NCI-H226 (cell line): Measurements from ENCODE around the gene EML3.
"Not testable (repeated sequence)": the region's sequence is repeated elsewhere in the genome, so short reads cannot be mapped to it uniquely, and the experiment has no call there.

ENCODE experiments used
- DNase-seq: peaks from one replicate; pipeline ENCODE4 v3.0.0-alpha.2; 2015

EML3 gene

DNA sequence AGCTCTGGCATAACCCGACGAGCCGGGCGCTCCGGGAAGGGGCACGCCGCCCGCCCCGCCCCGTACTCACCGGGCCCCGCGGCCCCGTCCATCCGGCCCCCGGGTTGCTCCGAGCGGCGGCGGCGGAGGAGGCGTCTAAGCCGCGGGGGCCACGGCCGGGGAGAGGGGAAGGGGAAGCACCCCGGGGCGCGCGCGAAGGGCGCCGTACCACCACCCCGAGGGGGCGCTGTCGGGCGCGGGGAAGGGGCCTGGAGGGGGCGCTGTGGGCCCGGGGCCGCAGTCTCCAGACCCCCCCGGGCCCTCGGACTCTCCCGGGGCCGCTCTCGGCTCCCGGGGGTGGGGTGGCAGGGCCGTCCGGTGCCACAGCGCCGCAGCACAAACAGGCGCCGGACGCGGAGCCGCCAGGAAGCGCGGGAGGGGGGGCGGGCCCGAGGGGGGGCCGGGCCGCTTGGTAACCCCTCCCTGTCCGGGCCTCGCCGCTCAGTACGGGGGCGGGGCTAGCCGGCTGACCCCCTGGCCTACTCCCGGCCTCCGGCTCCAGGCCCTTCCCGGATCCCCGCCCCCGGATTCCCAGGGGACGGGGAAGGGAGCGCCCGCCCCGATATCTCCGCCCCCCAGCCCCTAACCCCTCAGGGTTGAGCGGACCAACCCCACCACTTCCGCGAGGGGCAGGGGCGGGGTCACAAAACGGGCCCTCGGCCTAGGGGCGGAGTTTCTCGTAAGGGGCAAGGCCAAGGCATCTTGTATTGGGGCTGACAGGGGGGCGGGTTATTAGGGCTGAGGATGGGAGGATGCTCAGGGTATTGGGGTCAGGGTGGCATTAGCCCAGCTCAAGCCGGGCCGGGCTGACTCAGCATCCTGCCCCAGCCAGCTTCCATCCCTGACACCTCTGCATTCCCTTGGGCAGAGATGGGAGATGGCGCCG lies at the start of gene EML3, which contains the start of gene ROM1:
Gene EML3, minus strand, starts transcription at position 410 of the 925 bp plus-strand sequence. Its CDS starts 318 bp downstream, at position 92.
Gene ROM1, plus strand, starts transcription at position 892 of the 925 bp plus-strand sequence. Its CDS starts 25 bp downstream, at position 917.
- peak; percentile 89 for DNase-seq

DNA sequence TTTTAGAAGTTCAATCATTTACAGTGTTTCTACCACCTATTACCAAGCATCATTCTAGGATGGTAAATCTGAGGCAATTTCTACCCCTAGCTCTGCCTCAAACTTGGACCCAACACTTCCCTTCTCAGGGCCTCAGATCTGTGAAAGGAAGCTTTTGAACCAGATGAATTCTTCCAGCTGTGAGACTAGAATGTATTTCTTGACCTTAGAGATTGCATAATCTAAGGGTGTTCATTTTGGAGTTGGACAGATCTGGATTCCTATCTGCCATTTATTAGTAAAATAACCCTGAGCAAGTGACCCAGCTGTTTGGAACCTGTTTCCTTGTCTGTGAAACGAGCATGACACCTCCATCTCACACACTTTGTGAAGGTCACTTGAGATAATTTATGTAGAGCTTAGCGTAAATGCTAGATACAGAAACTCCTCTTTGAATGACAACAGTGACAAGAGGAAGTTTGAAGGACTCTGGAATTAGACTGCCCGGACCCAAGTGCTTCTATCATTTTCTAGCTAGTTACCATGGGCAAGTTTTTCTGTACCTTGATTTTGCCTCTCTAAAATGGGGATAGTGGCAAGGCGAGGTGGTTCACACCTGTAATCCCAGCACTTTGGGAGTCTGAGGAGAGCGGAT lies 44.3 kb upstream of the EML3 start:
- DNase-seq: no peak

DNA sequence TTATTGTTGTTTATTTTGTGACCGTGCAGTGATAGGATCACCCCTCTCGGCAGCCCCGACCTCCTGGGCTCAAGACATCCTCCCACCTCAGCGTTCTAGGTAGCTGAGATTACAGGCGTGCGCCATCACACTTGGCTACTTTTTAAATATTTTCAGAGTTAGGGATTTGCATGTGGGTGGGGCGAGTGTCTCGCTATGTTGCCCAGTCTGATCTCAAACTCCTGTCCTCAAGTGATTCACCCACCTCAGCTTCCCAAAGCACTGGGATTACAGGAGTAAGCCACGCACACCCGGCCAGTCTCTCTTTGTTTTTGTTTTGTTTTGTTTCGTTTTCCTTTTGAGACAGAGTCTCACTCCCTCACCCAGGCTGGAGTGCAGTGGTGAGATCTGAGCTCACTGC lies 41.7 kb upstream of the EML3 start:
- DNase-seq: no peak

DNA sequence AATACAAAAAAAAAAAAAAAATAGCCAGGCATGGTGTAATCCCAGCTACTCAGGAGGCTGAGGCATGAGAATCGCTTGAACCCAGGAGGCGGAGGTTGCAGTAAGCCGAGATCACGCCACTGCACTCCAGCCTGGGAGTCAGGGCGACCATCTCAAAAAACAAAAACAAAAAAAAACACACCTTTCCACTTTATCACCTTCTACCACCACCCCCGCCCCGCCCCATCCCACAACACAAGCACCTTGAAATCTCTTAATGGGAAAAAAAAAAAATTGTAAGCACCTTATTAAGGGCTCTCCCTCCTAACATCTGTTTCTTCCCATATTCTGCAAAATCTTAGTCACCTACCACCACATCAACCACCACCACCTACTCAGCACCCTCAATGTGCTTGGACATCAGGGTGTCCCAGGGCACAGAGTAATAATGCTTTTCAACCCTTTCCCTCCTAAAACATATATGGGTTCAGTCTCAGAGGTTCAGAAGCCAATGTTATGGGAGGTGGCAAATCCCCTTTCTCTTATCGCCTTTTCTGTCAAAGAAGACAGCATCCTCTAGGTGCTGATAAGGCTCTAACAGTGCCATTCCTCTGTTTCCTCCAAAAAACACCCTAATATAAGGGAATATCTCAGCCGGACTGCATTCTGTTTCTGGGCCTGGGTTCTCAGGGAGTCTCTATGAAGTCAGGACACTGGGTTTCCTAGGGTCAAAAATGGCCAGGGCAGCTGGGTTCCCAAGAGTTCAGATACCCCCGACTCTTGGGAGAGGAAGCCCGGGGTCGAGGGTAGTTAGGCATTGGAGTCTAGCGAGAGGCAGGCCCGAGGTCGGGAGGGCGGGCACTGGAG lies 39.8 kb upstream of the EML3 start:
- no peak for DNase-seq

GRCh38 chr11:62650283-62650682 lies 37.7 kb upstream of the EML3 start:
- not testable (repeated sequence) for DNase-seq

DNA sequence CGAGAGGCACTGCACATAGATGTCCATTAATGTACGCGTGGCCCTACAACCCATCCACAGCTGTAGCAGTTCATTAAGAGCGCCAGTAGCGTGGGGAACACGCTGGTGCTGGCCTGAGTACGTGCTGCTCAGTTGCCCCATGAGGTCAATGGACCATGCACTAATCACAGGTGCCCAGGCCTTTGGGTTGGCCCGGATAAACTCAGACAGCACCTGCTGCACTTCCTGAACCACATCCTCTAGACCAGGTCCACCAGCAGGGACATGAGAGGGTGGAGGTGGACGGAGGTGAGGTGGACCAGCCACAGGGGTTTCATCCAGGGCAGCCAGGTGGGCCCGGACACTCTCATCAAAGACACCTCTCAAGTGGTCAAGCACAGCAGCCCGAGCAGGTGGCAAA lies 36.9 kb upstream of the EML3 start:
- no peak for DNase-seq

DNA sequence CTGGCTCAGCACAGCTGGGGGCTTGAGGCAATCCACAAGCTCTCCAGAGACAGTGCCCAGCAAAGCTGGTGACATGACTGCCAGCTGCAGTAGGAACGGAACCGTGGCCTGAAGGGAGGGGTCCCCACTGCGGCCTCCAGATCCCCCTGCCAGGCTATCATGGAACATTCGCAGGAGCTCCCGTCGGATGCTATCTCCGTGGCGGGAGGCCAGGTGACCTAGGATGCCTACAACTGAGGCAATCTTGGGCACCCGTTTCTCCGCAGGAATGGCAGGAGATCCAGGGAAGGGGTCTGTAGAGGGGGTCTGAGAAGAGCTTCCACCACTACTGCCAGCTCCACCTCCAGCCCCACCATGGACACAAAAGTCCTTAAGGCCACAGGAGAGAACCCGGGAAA lies 36.4 kb upstream of the EML3 start:
- DNase-seq: no peak

DNA sequence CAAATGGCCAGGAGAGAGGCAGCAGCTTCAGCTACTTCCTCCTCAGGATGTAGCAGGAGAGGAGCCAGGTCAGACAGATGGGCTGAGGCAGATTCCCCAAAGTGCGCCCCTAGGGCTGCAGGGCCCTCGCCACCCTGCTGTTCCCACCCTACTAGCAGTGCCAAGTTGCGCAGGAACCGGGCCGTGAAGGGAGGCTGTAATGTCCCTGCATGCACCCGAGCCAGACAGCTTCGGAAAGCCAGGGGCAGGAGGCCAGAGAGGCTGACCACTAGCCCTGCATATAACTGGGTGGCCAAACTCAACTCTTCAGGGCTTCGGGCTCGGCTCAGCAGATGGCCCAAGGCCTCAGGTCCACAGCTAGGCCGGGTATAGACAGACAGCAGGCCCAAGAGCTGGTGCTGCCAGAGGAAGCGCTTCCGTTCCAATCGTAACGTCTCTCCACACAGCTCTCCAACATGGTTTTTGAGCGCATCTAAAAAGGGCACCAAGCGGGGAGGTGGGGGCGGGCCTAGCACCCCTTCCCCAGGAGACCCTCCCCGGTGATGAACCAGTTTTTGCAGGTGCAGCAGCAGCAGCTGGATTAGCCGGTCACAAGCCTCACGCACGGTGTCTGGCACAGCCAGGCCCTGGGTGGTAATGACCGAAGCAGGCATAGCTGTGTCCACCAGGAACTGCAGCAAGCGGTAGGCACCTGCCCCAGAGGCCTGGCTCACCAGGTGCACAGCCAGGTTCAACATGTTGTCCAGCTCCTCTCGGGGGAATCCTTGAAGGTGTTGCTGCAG lies 35.8 kb upstream of the EML3 start:
- DNase-seq: no peak

GRCh38 chr11:62647609-62648005 lies 35.0 kb upstream of the EML3 start:
- DNase-seq: no peak

DNA sequence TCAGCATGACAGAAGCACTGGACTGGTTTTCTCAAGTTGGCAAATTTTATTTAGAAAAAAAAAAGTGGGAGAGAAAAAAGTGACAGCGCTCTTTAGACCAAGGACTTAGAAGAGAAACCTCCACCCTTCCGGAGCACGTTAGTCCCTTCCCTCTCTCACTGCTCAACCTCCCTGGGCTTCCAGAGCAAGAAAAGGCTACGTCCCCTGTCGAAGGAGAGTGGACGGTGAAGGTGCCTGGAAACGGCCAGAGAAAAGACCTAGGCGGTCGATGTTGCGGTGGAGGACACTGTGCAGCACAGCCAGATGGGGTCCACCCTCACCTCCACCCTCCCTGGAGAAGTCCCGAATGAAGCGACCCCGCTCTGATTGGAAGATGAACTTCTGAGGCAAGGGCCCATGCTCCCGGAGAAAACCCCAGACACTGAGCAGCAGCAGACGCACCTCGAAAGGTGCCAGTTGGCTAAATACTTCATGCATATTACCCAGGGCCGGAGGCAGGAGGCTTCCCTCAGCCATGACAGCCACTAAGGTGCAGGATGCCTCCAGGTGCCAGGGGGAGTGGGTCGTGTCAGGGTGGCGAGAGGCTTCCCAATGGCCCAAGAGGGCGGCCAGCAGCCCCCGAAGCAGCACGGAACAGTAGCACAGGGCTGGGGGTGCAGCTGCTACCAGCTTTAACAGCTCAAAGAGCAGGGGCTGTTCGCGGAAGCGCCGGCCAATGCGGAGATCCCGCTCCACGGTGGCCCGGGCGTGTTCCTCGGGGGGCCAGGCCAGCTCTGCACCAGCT lies 34.4 kb upstream of the EML3 start:
- no peak for DNase-seq

DNA sequence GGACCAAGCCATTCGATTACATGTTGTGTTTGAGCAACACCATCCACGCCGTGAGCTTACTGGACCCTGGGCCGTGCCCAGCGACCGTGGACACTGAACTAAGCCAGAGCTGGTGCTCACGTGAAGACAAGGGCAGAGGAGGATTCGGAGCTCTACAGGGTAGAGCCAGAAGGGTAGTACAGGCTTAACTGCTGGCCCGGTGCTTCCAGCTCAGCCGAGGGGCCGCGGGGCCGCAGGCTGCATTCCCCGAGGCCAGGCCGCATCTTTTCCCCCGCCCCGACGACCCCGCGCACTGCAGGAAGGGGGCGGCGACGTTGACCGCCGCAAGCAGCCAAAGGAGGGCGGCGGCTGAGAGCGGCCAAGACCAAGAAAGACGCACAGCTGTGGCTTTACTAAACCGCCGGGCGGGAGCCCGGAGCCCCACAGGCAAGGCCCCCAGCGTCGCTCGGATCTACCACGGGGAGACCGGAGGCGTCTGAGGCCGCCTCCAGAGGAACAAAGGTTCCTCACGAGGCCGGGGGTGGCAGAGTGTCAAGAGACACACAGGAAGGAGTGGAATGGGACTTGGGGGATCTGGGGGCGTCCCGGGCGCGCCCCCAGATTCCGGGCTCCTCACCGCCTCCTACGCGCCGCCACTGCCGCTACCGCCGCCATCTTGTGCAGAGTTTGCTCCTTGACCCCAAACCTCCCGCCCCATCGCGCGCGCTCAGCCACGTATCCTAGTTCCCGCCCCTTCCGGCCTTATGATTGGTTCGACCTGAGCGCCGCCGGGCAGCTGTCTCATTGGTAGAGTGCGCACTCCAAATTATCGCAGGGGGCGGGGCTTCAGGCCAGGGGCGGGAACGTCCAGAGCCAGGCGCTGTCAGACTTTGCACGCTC lies 33.6 kb upstream of the EML3 start, which contains the start of gene GANAB:
Gene GANAB, minus strand, starts transcription at position 668 of the 879 bp plus-strand sequence. Its CDS starts 14 bp downstream, at position 654.
- peak; percentile 98 for DNase-seq

DNA sequence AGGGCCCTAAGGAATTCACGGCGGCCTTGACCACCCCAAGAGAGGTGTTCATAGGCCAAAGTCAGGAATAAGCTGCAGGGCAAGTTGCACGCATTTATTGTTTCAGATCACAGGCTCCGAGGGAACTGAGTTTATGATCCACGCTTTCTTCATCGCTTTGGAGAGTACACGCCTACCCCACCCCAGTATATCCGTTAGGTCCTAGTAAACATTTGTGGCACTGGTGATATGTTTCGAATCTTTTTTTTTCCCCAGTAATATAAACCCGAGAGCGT lies 33.0 kb upstream of the EML3 start:
- no peak for DNase-seq

DNA sequence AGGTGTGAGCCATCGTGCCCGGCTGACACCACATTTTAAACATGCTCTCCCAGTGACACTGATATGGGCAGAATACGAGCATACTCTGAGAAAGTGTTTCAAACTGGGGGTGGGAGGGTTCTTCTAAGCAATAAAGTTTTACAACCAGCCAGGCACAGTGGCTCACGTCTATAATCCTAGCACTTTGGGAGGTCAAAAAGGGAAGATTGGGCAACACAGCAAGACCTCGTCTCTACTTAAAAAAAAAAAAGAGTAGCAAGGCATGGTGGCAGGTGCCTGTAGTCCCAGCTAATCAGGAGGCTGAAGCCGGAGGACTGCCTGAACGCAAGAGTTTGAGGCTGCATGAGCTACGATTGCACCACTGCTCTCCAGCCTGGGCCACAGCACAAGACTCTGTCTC lies 31.6 kb upstream of the EML3 start:
- no peak for DNase-seq

DNA sequence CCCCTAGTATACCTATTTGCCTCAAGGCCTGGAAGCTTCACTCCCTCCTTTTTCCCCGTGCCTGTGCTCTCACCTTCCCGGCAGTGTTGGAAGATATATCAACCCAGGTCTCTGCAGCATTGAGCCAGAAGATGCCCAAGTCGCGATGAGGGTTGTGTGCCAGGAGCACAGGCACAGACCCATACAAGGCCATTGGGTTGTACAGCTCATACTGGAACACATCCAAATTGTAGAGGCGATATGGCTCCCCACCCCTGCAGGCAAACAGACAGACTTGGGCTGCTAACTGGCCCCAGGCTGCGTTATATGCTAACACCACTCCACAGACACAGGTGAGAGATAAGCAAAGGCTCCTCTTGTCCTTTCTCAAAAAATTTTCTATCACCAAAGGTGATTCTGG lies 19.9 kb upstream of the EML3 start:
- DNase-seq: no peak

- DNase-seq: no peak
These were observed 15.1 kb upstream of the EML3 start for GRCh38 chr11:62627713-62628112.

GRCh38 chr11:62622476-62623089 lies 10.0 kb upstream of the EML3 start:
- DNase-seq: no peak

- DNase-seq: peak; percentile 99
These were observed 9.2 kb upstream of the EML3 start, which contains the start of gene B3GAT3 for GRCh38 chr11:62621567-62622470. B3GAT3 (minus strand) TSS chr11:62621986; CDS start chr11:62621947, 39 bp downstream.

GRCh38 chr11:62621027-62621566 lies 8.5 kb upstream of the EML3 start:
- DNase-seq: no peak

DNA sequence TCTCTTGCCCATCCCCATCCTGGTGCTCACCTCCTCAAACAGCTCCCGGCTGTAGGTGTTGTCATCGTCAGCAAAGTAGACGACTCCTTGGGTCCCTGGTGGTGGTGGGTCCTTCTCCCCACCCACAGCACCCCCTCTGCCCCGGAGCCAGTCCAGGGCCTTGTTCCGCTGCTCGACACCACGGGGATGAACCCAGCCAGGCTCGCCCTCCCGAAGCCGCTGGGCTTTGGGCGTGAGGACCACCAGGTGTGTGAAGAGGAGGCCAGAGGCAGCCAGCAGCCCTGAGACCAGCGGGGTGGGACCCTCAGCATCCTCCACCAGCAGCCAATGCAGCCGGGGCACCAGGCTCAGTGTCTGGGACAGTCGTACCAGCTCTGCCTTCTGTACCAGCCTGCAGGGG lies 4.4 kb upstream of the EML3 start:
- not testable (repeated sequence) for DNase-seq
